Measurements from ENCODE around the gene ATP6V1E1. TPM values are rescaled to one million over a fixed set of nuclear protein-coding genes. Genes with fewer than 3 reads are reported as not detected.
"Not testable (repeated sequence)": the region's sequence is repeated elsewhere in the genome, so short reads cannot be mapped to it uniquely, and the experiment has no call there.

ATP6V1E1 gene
- total and polyA plus RNA-seq, 4 donors: 135 to 158 (median 140) TPM

DNA sequence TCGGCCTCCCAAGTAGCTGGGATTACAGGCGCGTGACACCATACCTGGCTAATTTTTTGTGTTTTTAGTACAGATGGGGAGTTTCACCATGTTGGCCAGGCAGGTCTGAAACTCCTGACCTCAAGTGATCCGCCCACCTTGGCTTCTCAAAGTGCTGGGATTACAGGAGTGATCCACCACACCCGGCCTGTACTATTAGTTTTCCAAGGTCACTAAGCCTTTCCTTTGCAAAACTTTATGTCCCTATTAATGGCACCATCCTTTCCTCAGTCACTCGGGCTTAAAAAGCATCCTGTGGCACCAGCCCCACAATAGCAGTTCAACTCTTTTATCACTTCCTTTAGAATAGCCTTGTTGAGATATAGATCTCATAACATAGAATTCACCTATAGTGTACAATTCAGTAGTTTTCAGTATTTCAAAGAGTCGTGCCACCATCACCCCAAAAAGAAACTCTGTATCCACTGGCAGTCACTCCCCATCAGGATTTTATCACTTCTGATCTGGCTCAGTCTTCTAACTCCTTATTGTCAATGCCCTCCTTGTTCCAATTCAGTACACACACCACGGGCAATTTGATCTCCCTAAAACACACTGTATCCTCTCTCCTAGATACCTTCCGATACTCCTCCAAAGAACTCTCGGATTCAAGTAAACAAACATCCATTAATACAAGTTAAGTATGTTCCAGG lies 9.1 kb upstream of the ATP6V1E1 start:
- no peaks in the 10 kb centered on the region for H3K9me3 ChIP-seq (ENCODE audit: control insufficient read depth, insufficient read depth, low read length)
- no peak for DNase-seq (ENCODE audit: low read depth in 4 of 6, low spot score in 6 of 6)
- no peaks in the 10 kb centered on the region for H3K27me3 ChIP-seq (ENCODE audit: control insufficient read depth, insufficient read depth, low read length)
- H3K27ac ChIP-seq (ENCODE audit: low read depth, low read length): peak overlapping the region; percentile 99
- WGBS (ENCODE audit: insufficient coverage): 59% methylated on average over 9 of the region's 10 CpGs
- H3K36me3 ChIP-seq (ENCODE audit: control insufficient read depth, insufficient read depth, low read length): no peaks in the 10 kb centered on the region
- peaks cover 11% of the 10 kb centered on the region for H3K4me1 ChIP-seq (ENCODE audit: control insufficient read depth, insufficient read depth, low read length)
- H3K4me3 ChIP-seq (ENCODE audit: low read depth, low read length): peak overlapping the region; percentile 89

GRCh38 chr22:17636850-17637249 lies 8.3 kb upstream of the ATP6V1E1 start:
- peaks cover 11% of the 10 kb centered on the region for H3K4me1 ChIP-seq (ENCODE audit: control insufficient read depth, insufficient read depth, low read length)
- not testable (repeated sequence) for DNase-seq (ENCODE audit: low read depth in 4 of 6, low spot score in 6 of 6); H3K27ac ChIP-seq (ENCODE audit: low read depth, low read length); H3K36me3 ChIP-seq (ENCODE audit: control insufficient read depth, insufficient read depth, low read length); H3K9me3 ChIP-seq (ENCODE audit: control insufficient read depth, insufficient read depth, low read length); H3K27me3 ChIP-seq (ENCODE audit: control insufficient read depth, insufficient read depth, low read length); H3K4me3 ChIP-seq (ENCODE audit: low read depth, low read length)
- WGBS (ENCODE audit: insufficient coverage): 71% methylated on average over 8 of the region's 10 CpGs

GRCh38 chr22:17634696-17635095 lies 6.1 kb upstream of the ATP6V1E1 start:
- DNase-seq (ENCODE audit: low read depth in 4 of 6, low spot score in 6 of 6): no peak
- Histone ChIP-seq H3K9me3 (ENCODE audit: control insufficient read depth, insufficient read depth, low read length) (no peaks in the 10 kb centered on the region), H3K27ac (ENCODE audit: low read depth, low read length) (no peak overlapping the region), H3K27me3 (ENCODE audit: control insufficient read depth, insufficient read depth, low read length) (no peaks in the 10 kb centered on the region), H3K36me3 (ENCODE audit: control insufficient read depth, insufficient read depth, low read length) (no peaks in the 10 kb centered on the region), H3K4me1 (ENCODE audit: control insufficient read depth, insufficient read depth, low read length) (peaks cover 8% of the 10 kb centered on the region), H3K4me3 (ENCODE audit: low read depth, low read length) (no peak overlapping the region)
- 73% methylated on average over 3 of the region's 3 CpGs for WGBS (ENCODE audit: insufficient coverage)

GRCh38 chr22:17633998-17634323 lies 5.4 kb upstream of the ATP6V1E1 start:
- no CpG with 5 or more reads among the region's 3 CpGs for WGBS (ENCODE audit: insufficient coverage)

DNA sequence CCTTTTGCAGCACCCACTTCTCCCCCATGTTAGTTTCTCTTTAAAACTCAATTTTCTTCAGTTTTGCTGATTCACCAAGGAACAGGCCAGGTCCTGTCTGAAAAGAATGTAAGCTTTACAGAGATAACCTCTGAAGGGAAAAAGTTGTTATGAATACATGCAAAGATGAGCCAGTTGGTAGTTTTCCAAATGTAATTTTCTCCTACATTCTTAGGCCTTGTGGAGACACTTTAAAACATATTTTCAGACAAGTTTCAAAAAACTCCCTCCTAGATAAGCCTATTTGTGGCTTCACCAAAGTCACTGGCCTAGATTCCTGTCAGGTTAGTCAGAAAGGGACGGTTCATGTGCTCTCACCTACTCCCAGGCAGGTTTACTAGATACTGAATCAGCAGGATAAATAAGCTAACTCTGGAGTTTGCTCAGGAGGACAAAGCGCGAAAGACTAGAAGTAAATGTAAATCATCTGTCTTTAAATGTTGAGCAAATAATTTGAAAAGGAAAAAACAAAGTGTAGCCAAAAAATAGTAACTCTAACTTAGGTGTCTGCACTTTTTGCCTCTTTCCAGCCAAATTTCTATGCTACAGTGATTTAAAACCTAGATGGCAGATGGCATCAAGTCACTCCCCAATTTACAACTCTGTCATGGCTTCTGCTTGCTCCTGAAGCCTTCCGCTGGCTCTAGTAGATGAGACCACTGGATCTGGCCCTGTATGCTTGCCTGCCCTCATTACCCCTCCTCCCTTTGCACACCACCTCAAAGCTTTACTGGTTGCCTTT lies 4.9 kb upstream of the ATP6V1E1 start:
- H3K4me3 ChIP-seq (ENCODE audit: low read depth, low read length): no peak overlapping the region
- DNase-seq (ENCODE audit: low read depth in 4 of 6, low spot score in 6 of 6): no peak
- no peaks in the 10 kb centered on the region for H3K27me3 ChIP-seq (ENCODE audit: control insufficient read depth, insufficient read depth, low read length)
- no peak overlapping the region for H3K27ac ChIP-seq (ENCODE audit: low read depth, low read length)
- H3K4me1 ChIP-seq (ENCODE audit: control insufficient read depth, insufficient read depth, low read length): peaks cover 5% of the 10 kb centered on the region
- no peaks in the 10 kb centered on the region for H3K36me3 ChIP-seq (ENCODE audit: control insufficient read depth, insufficient read depth, low read length)
- 60% methylated on average over 1 of the region's 4 CpGs for WGBS (ENCODE audit: insufficient coverage)
- H3K9me3 ChIP-seq (ENCODE audit: control insufficient read depth, insufficient read depth, low read length): no peaks in the 10 kb centered on the region

More at GRCh38 chr22:17633998-17634323, 5.4 kb upstream of the ATP6V1E1 start:
- no peaks in the 10 kb centered on the region for H3K27me3 ChIP-seq (ENCODE audit: control insufficient read depth, insufficient read depth, low read length)
- peaks cover 5% of the 10 kb centered on the region for H3K4me1 ChIP-seq (ENCODE audit: control insufficient read depth, insufficient read depth, low read length)
- no peaks in the 10 kb centered on the region for H3K36me3 ChIP-seq (ENCODE audit: control insufficient read depth, insufficient read depth, low read length)
- no peak overlapping the region for H3K27ac ChIP-seq (ENCODE audit: low read depth, low read length)
- no peaks in the 10 kb centered on the region for H3K9me3 ChIP-seq (ENCODE audit: control insufficient read depth, insufficient read depth, low read length)
- DNase-seq (ENCODE audit: low read depth in 4 of 6, low spot score in 6 of 6): no peak
- no peak overlapping the region for H3K4me3 ChIP-seq (ENCODE audit: low read depth, low read length)

DNA sequence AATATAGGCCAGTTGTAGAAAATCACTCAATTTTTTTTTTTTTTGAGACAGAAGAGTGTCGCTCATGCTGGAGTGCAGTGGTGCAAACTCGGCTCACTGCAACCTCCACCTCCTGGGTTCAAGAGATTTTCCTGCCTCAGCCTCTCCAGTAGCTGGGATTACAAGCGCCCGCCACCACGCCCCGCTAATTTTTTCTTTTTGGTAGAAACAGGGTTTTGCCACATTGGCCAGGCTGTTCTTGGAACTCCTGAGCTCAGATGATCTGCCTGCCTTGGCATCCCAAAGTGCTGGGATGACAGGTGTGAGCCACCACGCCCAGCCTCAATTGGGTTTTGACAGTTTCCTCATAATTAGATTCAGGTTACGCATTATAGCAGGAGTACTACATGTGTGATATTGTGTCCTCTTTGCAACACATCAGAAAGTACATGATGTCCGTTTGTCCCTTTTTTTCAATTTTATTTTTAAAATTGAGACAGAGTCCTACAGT lies 2.6 kb upstream of the ATP6V1E1 start:
- no peak for DNase-seq (ENCODE audit: low read depth in 4 of 6, low spot score in 6 of 6)
- Histone ChIP-seq H3K9me3 (ENCODE audit: control insufficient read depth, insufficient read depth, low read length) (no peaks in the 10 kb centered on the region), H3K4me3 (ENCODE audit: low read depth, low read length) (no peak overlapping the region), H3K27ac (ENCODE audit: low read depth, low read length) (no peak overlapping the region), H3K27me3 (ENCODE audit: control insufficient read depth, insufficient read depth, low read length) (no peaks in the 10 kb centered on the region), H3K4me1 (ENCODE audit: control insufficient read depth, insufficient read depth, low read length) (peaks cover 16% of the 10 kb centered on the region), H3K36me3 (ENCODE audit: control insufficient read depth, insufficient read depth, low read length) (peaks cover 3% of the 10 kb centered on the region)
- WGBS (ENCODE audit: insufficient coverage): 100% methylated on average over 3 of the region's 9 CpGs

DNA sequence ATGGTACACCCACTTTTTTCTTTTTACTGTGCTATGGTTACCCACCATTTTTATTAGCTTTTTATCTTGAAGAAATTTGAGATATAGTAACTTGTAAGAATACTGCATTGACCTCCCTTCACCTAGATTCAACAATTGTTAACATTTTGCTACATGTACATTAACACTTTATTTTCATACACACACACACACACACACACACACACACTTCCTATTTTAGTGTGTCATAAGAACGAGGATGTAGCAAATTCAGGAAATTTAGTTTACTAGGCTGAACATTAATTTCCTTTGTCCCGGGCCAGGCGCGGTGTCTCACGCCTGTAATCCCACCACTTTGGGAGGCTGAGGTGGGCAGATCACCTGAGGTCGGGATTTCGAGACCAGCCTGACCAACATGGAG lies 1.1 kb upstream of the ATP6V1E1 start:
- DNase-seq (ENCODE audit: low read depth in 4 of 6, low spot score in 6 of 6): no peak
- WGBS (ENCODE audit: insufficient coverage): no CpG with 5 or more reads among the region's 7 CpGs
- H3K27ac ChIP-seq (ENCODE audit: low read depth, low read length): no peak overlapping the region
- H3K4me1 ChIP-seq (ENCODE audit: control insufficient read depth, insufficient read depth, low read length): peaks cover 16% of the 10 kb centered on the region
- H3K9me3 ChIP-seq (ENCODE audit: control insufficient read depth, insufficient read depth, low read length): no peaks in the 10 kb centered on the region
- no peak overlapping the region for H3K4me3 ChIP-seq (ENCODE audit: low read depth, low read length)
- no peaks in the 10 kb centered on the region for H3K27me3 ChIP-seq (ENCODE audit: control insufficient read depth, insufficient read depth, low read length)
- peaks cover 9% of the 10 kb centered on the region for H3K36me3 ChIP-seq (ENCODE audit: control insufficient read depth, insufficient read depth, low read length)

DNA sequence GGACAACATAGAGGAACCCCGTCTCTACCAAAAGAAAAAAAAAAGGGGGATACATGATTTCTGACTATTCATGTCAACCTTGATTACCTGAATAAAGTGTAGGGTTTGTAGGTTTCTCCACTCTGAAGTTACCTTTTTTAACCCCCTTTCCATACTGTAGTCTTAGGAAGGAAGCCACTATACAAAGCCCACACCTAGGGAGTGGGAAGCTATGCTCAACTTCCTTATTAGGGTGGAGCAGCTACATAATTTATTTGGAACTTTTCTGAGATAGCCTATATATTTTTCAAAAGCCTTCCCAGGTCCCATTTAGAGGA lies 582 bp upstream of the ATP6V1E1 start:
- Histone ChIP-seq H3K36me3 (ENCODE audit: control insufficient read depth, insufficient read depth, low read length) (peaks cover 13% of the 10 kb centered on the region), H3K27me3 (ENCODE audit: control insufficient read depth, insufficient read depth, low read length) (no peaks in the 10 kb centered on the region), H3K27ac (ENCODE audit: low read depth, low read length) (peak overlapping the region; percentile 89), H3K4me3 (ENCODE audit: low read depth, low read length) (peak overlapping the region; percentile 75), H3K4me1 (ENCODE audit: control insufficient read depth, insufficient read depth, low read length) (peaks cover 16% of the 10 kb centered on the region), H3K9me3 (ENCODE audit: control insufficient read depth, insufficient read depth, low read length) (no peaks in the 10 kb centered on the region)
- no CpG with 5 or more reads among the region's 1 CpG for WGBS (ENCODE audit: insufficient coverage)
- DNase-seq (ENCODE audit: low read depth in 4 of 6, low spot score in 6 of 6): no peak

- no peak for DNase-seq (ENCODE audit: low read depth in 4 of 6, low spot score in 6 of 6)
- peak overlapping the region; percentile 75 for H3K4me3 ChIP-seq (ENCODE audit: low read depth, low read length)
- peaks cover 16% of the 10 kb centered on the region for H3K4me1 ChIP-seq (ENCODE audit: control insufficient read depth, insufficient read depth, low read length)
- peak overlapping the region; percentile 44 for H3K27ac ChIP-seq (ENCODE audit: low read depth, low read length)
- no peaks in the 10 kb centered on the region for H3K27me3 ChIP-seq (ENCODE audit: control insufficient read depth, insufficient read depth, low read length)
- H3K36me3 ChIP-seq (ENCODE audit: control insufficient read depth, insufficient read depth, low read length): peaks cover 13% of the 10 kb centered on the region
- H3K9me3 ChIP-seq (ENCODE audit: control insufficient read depth, insufficient read depth, low read length): no peaks in the 10 kb centered on the region
- 17% methylated on average over 24 of the region's 24 CpGs for WGBS (ENCODE audit: insufficient coverage)
These were observed 566 bp downstream of the ATP6V1E1 start for GRCh38 chr22:17627961-17628405.

GRCh38 chr22:17613280-17613679 lies 15.3 kb downstream of the ATP6V1E1 start:
- H3K36me3 ChIP-seq (ENCODE audit: control insufficient read depth, insufficient read depth, low read length): peaks cover 44% of the 10 kb centered on the region
- DNase-seq (ENCODE audit: low read depth in 4 of 6, low spot score in 6 of 6): no peak
- WGBS (ENCODE audit: insufficient coverage): 90% methylated on average over 2 of the region's 7 CpGs

More at GRCh38 chr22:17613280-17613679, 15.3 kb downstream of the ATP6V1E1 start:
- no peaks in the 10 kb centered on the region for H3K4me1 ChIP-seq (ENCODE audit: control insufficient read depth, insufficient read depth, low read length)
- no peaks in the 10 kb centered on the region for H3K27me3 ChIP-seq (ENCODE audit: control insufficient read depth, insufficient read depth, low read length)
- H3K9me3 ChIP-seq (ENCODE audit: control insufficient read depth, insufficient read depth, low read length): no peaks in the 10 kb centered on the region
- no peak overlapping the region for H3K27ac ChIP-seq (ENCODE audit: low read depth, low read length)
- H3K4me3 ChIP-seq (ENCODE audit: low read depth, low read length): no peak overlapping the region
